ENCODE results near the gene STX8. TPM values are rescaled to one million over a fixed set of nuclear protein-coding genes. Genes with fewer than 3 reads are reported as not detected.

STX8 gene
- total RNA-seq, 1 experiment from 2014 or later, result 49.0 TPM

GRCh38 chr17:9332132-9332494, 243.5 kb downstream of the STX8 start:
- TF ChIP-seq CTCF (IDR thresholded peaks at IDR 0.05; ENCODE audit: unreplicated experiment), result no peak
- peaks cover 13% of the 10 kb centered on the region for H3K9me3 Mint-ChIP-seq (ENCODE audit: unreplicated experiment)
- BruUV-seq (replicated peaks), result no TSS peak
- H3K36me3 Mint-ChIP-seq (ENCODE audit: insufficient read depth, unreplicated experiment), result no peaks in the 10 kb centered on the region
- no peaks in the 10 kb centered on the region for H3K4me1 Mint-ChIP-seq (ENCODE audit: insufficient read depth, unreplicated experiment)
- no peaks in the 10 kb centered on the region for H3K27me3 Mint-ChIP-seq (ENCODE audit: insufficient read depth, unreplicated experiment)
- CTCF ChIA-PET, result interaction anchor here (0.6 kb wide), 1 partner anchor 57 kb away, joined by 3 read pairs; no protein-coding TSS in a partner anchor
- DNase-seq (ENCODE audit: unreplicated experiment), result no peak
- H3K27ac Mint-ChIP-seq (ENCODE audit: low read depth, unreplicated experiment), result no peak overlapping the region
- POLR2A ChIA-PET, result interaction anchor here (0.7 kb wide), 1 partner anchor 149 kb away, joined by 3 read pairs; no protein-coding TSS in a partner anchor
- no peak overlapping the region for H3K4me3 Mint-ChIP-seq (ENCODE audit: unreplicated experiment)
- intact Hi-C loops (cut with micrococcal nuclease), result no loop called here

GRCh38 chr17:9331279-9332131, 244.1 kb downstream of the STX8 start:
- ChIA-PET POLR2A (interaction anchor here (0.7 kb wide), 1 partner anchor 150 kb away, joined by 3 read pairs; no protein-coding TSS in a partner anchor), CTCF (interaction anchor here (0.6 kb wide), 1 partner anchor 58 kb away, joined by 3 read pairs; no protein-coding TSS in a partner anchor)
- DNase-seq (ENCODE audit: unreplicated experiment), result no peak
- H3K27ac Mint-ChIP-seq (ENCODE audit: low read depth, unreplicated experiment), result no peak overlapping the region
- no peak for TF ChIP-seq CTCF (IDR thresholded peaks at IDR 0.05; ENCODE audit: unreplicated experiment)
- no peak overlapping the region for H3K4me3 Mint-ChIP-seq (ENCODE audit: unreplicated experiment)
- H3K27me3 Mint-ChIP-seq (ENCODE audit: insufficient read depth, unreplicated experiment), result no peaks in the 10 kb centered on the region
- H3K36me3 Mint-ChIP-seq (ENCODE audit: insufficient read depth, unreplicated experiment), result no peaks in the 10 kb centered on the region
- H3K9me3 Mint-ChIP-seq (ENCODE audit: unreplicated experiment), result peaks cover 13% of the 10 kb centered on the region
- no peaks in the 10 kb centered on the region for H3K4me1 Mint-ChIP-seq (ENCODE audit: insufficient read depth, unreplicated experiment)
- BruUV-seq (replicated peaks), result no TSS peak
- intact Hi-C loops (cut with micrococcal nuclease), result no loop called here

DNA sequence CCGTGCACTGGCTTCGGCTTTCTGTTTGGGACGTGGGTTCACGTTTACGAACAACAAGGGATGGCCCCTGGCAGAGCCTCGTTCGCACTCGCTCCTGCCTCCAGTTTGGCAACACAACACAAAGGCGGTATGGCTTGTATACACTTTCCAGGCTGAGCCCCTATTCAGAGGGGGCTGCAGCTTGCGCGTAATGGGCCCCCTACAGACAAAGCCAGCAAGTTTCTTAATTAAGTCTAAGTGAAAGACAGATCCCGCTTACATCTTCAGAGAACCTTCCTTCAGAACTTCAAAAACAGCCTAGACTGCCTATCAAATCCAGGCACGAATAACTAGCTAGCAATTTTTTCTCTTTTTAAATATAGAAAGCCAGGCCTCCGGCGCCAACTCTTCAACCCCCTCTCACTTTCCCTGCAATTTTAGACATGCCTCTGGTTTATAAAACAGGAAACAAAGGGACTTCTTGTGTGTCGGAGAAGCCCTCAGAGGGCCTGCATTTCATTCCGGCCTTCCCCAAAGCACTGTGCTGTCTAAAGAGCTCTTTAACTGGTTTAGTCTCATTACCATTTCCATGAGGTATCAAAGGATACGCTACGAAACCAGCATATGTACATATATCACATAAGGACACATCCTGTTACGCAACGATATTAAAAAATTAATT, 244.9 kb downstream of the STX8 start:
- Mint-ChIP-seq H3K36me3 (ENCODE audit: insufficient read depth, unreplicated experiment) (no peaks in the 10 kb centered on the region), H3K27me3 (ENCODE audit: insufficient read depth, unreplicated experiment) (no peaks in the 10 kb centered on the region), H3K27ac (ENCODE audit: low read depth, unreplicated experiment) (no peak overlapping the region), H3K4me3 (ENCODE audit: unreplicated experiment) (no peak overlapping the region), H3K4me1 (ENCODE audit: insufficient read depth, unreplicated experiment) (no peaks in the 10 kb centered on the region), H3K9me3 (ENCODE audit: unreplicated experiment) (peaks cover 13% of the 10 kb centered on the region)
- intact Hi-C loops (cut with micrococcal nuclease), result no loop called here
- TF ChIP-seq CTCF (IDR thresholded peaks at IDR 0.05; ENCODE audit: unreplicated experiment), result no peak
- ChIA-PET CTCF (interaction anchor here (0.7 kb wide), 1 partner anchor 93 kb away, joined by 4 read pairs; no protein-coding TSS in a partner anchor), POLR2A (interaction anchor here (0.5 kb wide), 1 partner anchor 1057 kb away, joined by 4 read pairs; no protein-coding TSS in a partner anchor)
- no peak for DNase-seq (ENCODE audit: unreplicated experiment)
- no TSS peak for BruUV-seq (replicated peaks)

DNA sequence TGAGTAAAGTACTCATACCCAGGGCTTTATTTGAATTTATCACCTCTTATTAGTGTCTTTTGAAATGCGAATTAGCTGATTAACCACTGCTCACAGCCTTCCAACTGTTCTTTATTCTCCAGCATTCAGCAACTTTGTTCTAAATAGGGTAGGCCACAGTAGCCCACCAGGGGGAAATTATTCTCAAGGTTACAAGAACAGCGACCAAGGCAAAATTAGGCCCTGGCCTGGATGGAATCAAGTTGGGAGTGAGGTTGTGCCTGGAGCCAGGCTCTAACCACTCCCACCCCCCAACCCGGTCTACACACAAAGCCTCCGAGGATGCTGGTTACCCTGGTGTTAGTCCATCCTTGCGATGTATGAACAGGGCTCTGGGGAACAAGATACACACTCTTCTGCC, 245.5 kb downstream of the STX8 start:
- Mint-ChIP-seq H3K4me3 (ENCODE audit: unreplicated experiment) (no peak overlapping the region), H3K27ac (ENCODE audit: low read depth, unreplicated experiment) (no peak overlapping the region), H3K27me3 (ENCODE audit: insufficient read depth, unreplicated experiment) (no peaks in the 10 kb centered on the region), H3K4me1 (ENCODE audit: insufficient read depth, unreplicated experiment) (no peaks in the 10 kb centered on the region), H3K9me3 (ENCODE audit: unreplicated experiment) (peaks cover 10% of the 10 kb centered on the region), H3K36me3 (ENCODE audit: insufficient read depth, unreplicated experiment) (no peaks in the 10 kb centered on the region)
- BruUV-seq (replicated peaks), result no TSS peak
- POLR2A ChIA-PET, result no interaction called here
- intact Hi-C loops (cut with micrococcal nuclease), result no loop called here
- no peak for TF ChIP-seq CTCF (IDR thresholded peaks at IDR 0.05; ENCODE audit: unreplicated experiment)
- no peak for DNase-seq (ENCODE audit: unreplicated experiment)
- CTCF ChIA-PET, result no interaction called here

All from MCF 10A (cell line).